IPS DF 6.9 (cell line): ENCODE data around the gene TNXB.

Source experiments
- DNase-seq: peaks from one replicate; pipeline ENCODE4 v3.0.0-alpha.2; 2013; ENCODE audit warnings: low read depth, low spot score
- H3K27ac ChIP-seq: one replicate; pipeline ENCODE4 v1.5.1; 2013; ENCODE audit warnings: low read length, control low read depth
- H3K27me3 ChIP-seq: 2 replicates; pipeline ENCODE4 v1.6.1; 2013; ENCODE audit warnings: mild to moderate bottlenecking, low read length; ENCODE audit not compliant: control insufficient read depth, insufficient read depth
- H3K36me3 ChIP-seq: 2 replicates; pipeline ENCODE4 v1.6.1; 2013; ENCODE audit warnings: low read length; ENCODE audit not compliant: control insufficient read depth, insufficient read depth
- H3K4me1 ChIP-seq: 2 replicates; pipeline ENCODE4 v1.6.1; 2013; ENCODE audit warnings: low read length; ENCODE audit not compliant: control insufficient read depth, insufficient read depth
- H3K4me3 ChIP-seq: 2 replicates; pipeline ENCODE4 v1.5.1; 2013; ENCODE audit warnings: mild to moderate bottlenecking, low read length
- H3K9me3 ChIP-seq: 2 replicates; pipeline ENCODE4 v1.6.1; 2013; ENCODE audit warnings: low read length, inconsistent platforms; ENCODE audit not compliant: control insufficient read depth, insufficient read depth
- WGBS: extraction: QIAGEN DNeasy Blood & Tissue Kit; methylation state at CpG from one replicate; pipeline ENCODE4 v1.1.7; 2013; ENCODE audit warnings: mixed read lengths, missing lambda C conversion rate; ENCODE audit not compliant: insufficient read length, insufficient coverage; 5-methylcytosine and 5-hydroxymethylcytosine counted together

The TNXB gene

DNA sequence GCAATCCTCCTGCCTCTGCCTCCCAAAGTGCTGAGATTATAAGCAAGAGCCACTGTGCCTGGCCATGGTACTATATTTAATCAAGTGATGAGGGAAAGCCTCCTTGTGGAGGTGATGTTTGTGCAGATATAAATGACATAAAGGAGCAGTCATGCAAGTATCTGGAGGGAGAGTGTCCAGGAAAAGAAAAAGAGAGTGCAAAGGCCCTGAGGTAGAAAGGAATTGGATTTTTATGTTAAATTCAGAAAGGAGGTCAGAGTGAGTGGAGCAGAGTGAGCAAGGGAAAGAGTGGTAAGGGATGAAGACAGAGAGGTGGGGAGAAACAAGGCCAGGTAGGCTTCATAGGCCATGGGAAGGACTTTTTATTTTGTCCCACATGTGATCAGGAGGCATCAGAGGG is 28.3 kb upstream of the TNXB start:
- Histone ChIP-seq H3K27ac (no peak overlapping the region), H3K27me3 (no peaks in the 10 kb centered on the region), H3K4me1 (no peaks in the 10 kb centered on the region), H3K36me3 (no peaks in the 10 kb centered on the region), H3K4me3 (no peak overlapping the region), H3K9me3 (no peaks in the 10 kb centered on the region)
- DNase-seq = no peak

DNA sequence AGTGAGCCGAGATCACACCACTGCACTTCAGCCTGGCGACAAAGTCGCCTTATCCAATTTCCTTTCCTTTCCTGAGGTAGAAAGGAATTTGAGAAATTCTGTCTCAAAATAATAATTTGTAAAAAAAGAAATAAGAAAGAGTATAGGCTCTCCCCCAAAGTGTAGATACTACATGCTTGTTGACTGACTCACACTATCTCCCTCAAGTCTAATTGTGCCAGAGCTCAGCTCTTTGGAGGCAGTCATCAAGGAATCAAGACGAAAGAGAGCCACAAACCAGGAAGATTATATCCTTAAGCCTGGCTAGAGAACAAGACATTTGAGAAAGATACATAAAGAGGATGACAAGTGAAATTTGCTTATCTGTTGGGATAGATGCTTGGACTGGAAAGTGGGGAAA is 24.6 kb upstream of the TNXB start:
- WGBS = no CpG with 5 or more reads among the region's 4 CpGs

DNA sequence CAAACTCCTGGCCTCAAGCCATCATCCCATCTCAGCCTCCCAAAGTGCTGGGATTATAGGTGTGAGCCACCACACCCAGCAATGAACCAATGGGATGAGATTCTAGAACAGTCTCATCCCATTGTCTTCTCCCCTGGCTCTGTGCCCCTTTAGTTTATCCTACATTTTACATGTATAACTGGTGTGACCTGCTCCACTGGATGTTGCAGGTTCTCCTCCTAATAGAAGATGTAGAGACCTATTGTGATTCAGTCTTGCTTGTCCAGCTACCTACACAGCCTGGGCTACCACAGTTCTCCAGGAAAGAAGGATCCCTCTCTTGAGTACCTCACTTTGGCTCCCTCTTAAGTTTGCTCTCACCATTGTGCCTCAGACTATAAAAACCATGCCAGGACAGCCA is 23.0 kb upstream of the TNXB start:
- Histone ChIP-seq H3K4me3 (no peak overlapping the region), H3K36me3 (no peaks in the 10 kb centered on the region), H3K9me3 (no peaks in the 10 kb centered on the region), H3K4me1 (no peaks in the 10 kb centered on the region), H3K27ac (no peak overlapping the region), H3K27me3 (no peaks in the 10 kb centered on the region)
- DNase-seq = no peak

More for the DNA sequence above, 24.6 kb upstream of the TNXB start:
- no peak for DNase-seq
- no peak overlapping the region for H3K4me3 ChIP-seq
- no peaks in the 10 kb centered on the region for H3K4me1 ChIP-seq
- H3K27me3 ChIP-seq = no peaks in the 10 kb centered on the region
- H3K9me3 ChIP-seq = no peaks in the 10 kb centered on the region
- no peak overlapping the region for H3K27ac ChIP-seq
- no peaks in the 10 kb centered on the region for H3K36me3 ChIP-seq

DNA sequence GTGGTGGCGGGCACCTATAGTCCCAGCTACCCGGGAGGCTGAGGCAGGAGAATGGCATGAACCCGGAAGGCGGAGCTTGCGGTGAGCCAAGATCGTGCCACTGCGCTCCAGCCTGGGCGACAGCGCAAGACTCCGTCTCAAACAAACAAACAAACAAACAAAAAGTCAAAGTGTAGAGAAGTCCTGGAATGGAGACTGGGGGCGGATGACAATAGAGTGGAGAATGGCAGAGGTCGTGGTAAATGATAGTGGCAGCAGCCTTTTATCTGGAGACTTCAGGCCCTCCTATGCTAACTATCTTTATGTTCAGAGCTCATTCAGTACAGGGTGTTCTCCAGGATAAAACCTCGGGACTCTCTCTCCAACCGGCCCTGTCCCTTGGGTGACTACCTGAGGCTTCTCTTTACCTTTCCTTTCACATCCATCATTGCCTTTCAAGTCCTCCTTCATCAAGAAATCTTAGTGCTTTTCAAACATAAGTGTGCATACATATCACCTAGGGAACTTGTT is 22.4 kb upstream of the TNXB start:
- H3K36me3 ChIP-seq = no peaks in the 10 kb centered on the region
- H3K4me1 ChIP-seq = no peaks in the 10 kb centered on the region
- H3K4me3 ChIP-seq = no peak overlapping the region
- H3K9me3 ChIP-seq = no peaks in the 10 kb centered on the region
- no peak overlapping the region for H3K27ac ChIP-seq
- H3K27me3 ChIP-seq = no peaks in the 10 kb centered on the region
- no peak for DNase-seq
- WGBS = no CpG with 5 or more reads among the region's 14 CpGs

DNA sequence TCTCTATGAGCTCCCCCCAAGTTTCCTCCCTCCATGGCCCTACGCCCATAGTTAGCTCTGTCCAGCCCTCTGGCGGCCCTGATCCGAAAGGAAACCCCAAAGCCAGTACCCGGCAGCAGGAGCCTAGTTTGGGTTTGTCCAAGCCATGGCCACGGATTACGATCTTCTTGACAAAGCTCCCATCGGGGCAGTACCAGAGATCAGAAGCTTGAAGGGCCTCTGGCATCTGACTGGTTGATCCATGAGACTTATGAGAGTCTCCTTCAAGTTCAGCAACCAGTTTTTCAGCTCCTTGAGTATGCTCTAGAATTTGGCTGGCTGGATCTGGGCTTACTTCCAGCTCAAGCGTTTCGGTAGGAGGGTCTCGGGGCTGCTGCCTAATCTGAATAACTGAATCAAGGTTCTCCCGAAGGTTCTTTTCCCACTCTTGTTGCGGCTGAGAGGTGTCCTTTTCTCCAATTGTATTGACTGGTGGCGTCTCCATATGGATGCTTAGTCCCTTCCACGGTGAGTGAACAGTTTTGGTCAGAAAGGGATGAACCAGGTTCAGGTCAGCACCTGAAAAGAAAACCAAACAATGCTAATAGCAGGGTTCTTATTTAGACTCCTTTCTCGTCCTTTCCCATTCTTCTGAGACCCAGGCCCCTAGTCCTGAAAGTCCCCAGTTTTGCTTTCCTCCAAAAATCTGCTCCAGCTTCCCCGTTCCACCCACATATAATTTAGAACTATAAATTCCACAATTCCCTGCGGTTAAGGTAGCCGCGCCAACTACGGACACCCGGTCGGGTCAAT is 20.4 kb upstream of the TNXB start:
- Histone ChIP-seq H3K4me3 (peak overlapping the region; percentile 91; the same call in 1 of the 2 replicates), H3K36me3 (no peaks in the 10 kb centered on the region), H3K27me3 (no peaks in the 10 kb centered on the region), H3K9me3 (no peaks in the 10 kb centered on the region), H3K27ac (no peak overlapping the region), H3K4me1 (no peaks in the 10 kb centered on the region)
- no CpG with 5 or more reads among the region's 22 CpGs for WGBS
- no peak for DNase-seq

DNA sequence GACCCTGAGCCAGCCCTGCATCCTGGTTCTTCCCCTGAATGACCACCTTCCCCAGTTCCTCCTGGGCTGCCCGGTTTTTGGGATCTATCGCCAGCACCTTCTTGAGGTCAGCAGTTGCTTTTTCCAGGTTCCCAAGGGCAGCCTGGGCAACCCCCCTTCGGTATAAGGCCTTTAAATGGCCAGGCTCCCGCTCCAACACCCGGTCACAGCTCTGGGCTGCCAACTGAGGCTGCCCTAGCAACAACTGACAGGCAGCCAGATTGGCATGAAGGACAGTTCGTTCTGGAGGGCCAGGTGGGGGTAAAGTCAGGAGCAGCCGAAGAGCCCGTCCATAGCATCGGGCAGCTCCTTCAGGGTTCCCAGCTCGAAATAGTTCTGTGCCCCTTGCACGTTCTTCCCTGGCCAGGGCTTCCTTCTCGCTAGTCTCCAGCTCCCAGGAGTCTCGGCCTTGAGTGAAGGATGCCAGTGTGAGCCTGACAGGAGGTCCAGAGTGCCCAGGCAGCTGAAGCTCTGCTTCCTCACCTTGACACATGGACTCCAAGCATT is 19.7 kb upstream of the TNXB start:
- no peak overlapping the region for H3K27ac ChIP-seq
- no peak for DNase-seq
- no peaks in the 10 kb centered on the region for H3K4me1 ChIP-seq
- no peaks in the 10 kb centered on the region for H3K36me3 ChIP-seq
- H3K9me3 ChIP-seq = no peaks in the 10 kb centered on the region
- H3K4me3 ChIP-seq = no peak overlapping the region
- no peaks in the 10 kb centered on the region for H3K27me3 ChIP-seq
- WGBS = no CpG with 5 or more reads among the region's 13 CpGs

DNA sequence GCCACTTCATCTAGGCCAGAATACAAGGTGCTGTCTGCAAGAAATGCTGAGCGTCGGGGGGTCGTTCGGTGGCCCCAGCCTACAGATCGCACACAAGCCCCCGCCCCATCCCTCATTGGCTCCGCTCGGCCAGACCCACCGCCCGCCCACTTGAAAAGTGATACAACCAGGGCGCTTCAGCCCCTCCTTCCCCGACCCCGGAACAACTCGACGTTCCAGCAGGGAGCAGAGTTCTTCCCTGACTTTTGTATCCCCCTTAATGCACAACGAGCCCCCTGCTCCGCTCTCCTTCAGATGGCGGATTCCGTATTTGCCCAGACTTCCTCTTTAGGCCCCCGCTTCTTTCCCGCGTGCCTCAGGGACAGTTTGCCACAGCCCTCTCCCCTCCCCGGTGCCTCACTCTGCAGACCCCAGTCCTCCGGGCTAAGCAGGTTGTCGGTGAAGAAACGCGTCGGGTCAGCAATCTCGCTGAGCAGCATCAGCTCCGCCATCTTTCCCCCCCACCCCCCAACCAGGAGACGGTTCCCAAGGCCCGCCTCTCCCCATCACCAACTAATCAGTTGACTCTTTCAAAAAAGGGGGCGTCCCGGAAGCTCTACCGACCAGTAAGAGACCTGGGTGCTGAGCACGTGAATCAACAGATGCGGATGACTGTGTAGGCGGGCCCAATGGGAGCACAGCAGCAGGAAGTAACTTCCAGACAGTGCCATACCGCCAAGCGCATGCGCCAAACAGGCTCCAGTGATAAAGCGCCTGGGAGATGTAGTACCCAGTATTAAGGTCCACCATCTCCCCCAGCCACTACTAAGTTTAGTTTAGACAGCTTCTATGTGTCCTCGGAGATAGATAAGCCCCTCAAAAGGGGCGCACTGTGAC is 18.8 kb upstream of the TNXB start, which contains the start of gene ATF6B:
Gene ATF6B, minus strand, starts transcription at position 530 of the 876 bp plus-strand sequence. Its CDS starts 39 bp downstream, at position 491.
- WGBS = no CpG with 5 or more reads among the region's 44 CpGs
- Histone ChIP-seq H3K4me1 (no peaks in the 10 kb centered on the region), H3K4me3 (peak within 1 kb of the TSS; percentile 95), H3K9me3 (no peaks in the 10 kb centered on the region), H3K27ac (no peak within 1 kb of the TSS), H3K27me3 (no peaks in the 10 kb centered on the region), H3K36me3 (no peaks in the 10 kb centered on the region)
- peak; percentile 97 for DNase-seq

DNA sequence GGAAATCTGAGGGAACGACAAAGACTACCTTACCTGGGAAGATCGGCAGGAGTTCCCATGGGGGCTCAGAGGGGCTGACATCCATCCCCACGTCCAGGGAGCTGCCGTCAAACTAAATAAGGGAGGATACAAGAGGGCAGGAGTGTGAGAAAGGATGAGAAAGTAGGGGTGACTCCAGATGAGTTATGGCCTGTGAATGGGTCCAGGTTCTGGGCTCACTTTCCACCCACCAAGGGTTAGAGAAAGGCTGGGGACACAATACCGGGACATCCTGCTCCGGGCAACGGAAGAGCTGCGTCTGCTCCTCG is 18.2 kb upstream of the TNXB start:
- H3K4me3 ChIP-seq = peak overlapping the region; percentile 95; the same call in 1 of the 2 replicates
- H3K9me3 ChIP-seq = no peaks in the 10 kb centered on the region
- H3K27me3 ChIP-seq = no peaks in the 10 kb centered on the region
- no peak overlapping the region for H3K27ac ChIP-seq
- WGBS = no CpG with 5 or more reads among the region's 9 CpGs
- no peak for DNase-seq
- no peaks in the 10 kb centered on the region for H3K36me3 ChIP-seq
- no peaks in the 10 kb centered on the region for H3K4me1 ChIP-seq

DNA sequence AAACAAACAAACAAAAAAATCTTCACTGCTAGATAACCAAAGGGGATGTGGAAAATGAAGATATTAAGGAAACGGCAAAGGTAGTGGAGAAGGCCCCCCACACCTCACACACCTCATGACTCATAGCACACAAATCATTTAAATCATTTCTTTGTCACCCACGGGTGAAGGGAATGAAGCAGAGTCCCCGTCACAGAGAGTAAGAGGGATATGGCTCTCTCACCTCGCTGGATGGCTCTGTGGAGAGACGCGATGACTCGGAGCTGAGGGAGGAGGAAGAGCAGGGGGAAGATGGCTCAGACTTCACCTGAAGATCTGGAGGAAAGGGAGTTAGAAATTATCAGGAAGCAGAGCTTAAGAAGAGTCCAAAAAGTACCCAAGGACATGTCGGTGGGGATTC is 17.7 kb upstream of the TNXB start:
- no peak for DNase-seq
- WGBS = no CpG with 5 or more reads among the region's 8 CpGs
- H3K27me3 ChIP-seq = no peaks in the 10 kb centered on the region

DNA sequence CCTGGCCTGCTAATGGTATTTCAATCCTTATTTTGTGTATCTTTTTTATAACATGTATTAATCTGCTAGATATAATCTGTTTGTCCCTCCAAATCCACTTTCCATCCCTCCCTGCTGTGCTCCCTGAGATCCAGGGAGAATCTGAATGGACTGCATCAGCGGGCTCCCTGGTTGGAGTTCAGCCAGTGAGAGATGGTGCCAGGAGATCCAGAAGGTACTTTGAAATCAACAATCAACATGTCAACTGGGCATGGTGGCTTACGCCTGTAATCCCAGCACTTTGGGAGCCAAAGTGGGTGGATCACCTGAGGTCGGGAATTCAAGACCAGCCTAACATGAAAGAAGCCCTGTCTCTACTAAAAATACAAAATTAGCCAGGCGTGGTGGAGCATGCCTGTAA is 14.5 kb upstream of the TNXB start:
- H3K27me3 ChIP-seq = no peaks in the 10 kb centered on the region
- no peak for DNase-seq
- no peaks in the 10 kb centered on the region for H3K4me1 ChIP-seq
- H3K27ac ChIP-seq = no peak overlapping the region
- no CpG with 5 or more reads among the region's 4 CpGs for WGBS
- H3K9me3 ChIP-seq = no peaks in the 10 kb centered on the region
- H3K4me3 ChIP-seq = no peak overlapping the region
- peaks cover 5% of the 10 kb centered on the region; the same call in 1 of the 2 replicates for H3K36me3 ChIP-seq

More for the DNA sequence above, 17.7 kb upstream of the TNXB start:
- Histone ChIP-seq H3K27ac (no peak overlapping the region), H3K36me3 (no peaks in the 10 kb centered on the region), H3K4me1 (no peaks in the 10 kb centered on the region), H3K9me3 (no peaks in the 10 kb centered on the region), H3K4me3 (no peak overlapping the region)
